Upper lobe of left lung (tissue), 6 donors: ENCODE data around the gene ASB2. TPM values are rescaled to one million over a fixed set of nuclear protein-coding genes. Genes with fewer than 3 reads are reported as not detected.

Source experiments
- ATAC-seq, 2 donors: fragments of 200-7000 bp; cut with Tn5 transposase; one replicate each; pipeline ENCODE4 v1.9.1; 2022; ENCODE audit warnings: mild to moderate bottlenecking in 2 of 2, moderate library complexity in 2 of 2; ENCODE audit not compliant: low FRiP score in 2 of 2
- DNase-seq, 2 donors: peaks; one replicate each; pipeline ENCODE4 v3.0.0-alpha.2; 2019 to 2020
- H3K27ac ChIP-seq, 4 donors: fragments of 200-600 bp; sonication (generic); one replicate each; pipeline ENCODE4 v1.5.1; 2016 to 2019
- H3K27me3 ChIP-seq, 4 donors: fragments of 200-600 bp; sonication (generic); one replicate each; pipeline ENCODE4 v1.5.1; 2017 to 2019
- H3K36me3 ChIP-seq, 4 donors: fragments of 200-600 bp; sonication (generic); one replicate each; pipeline ENCODE4 v1.5.1; 2016 to 2019
- H3K4me1 ChIP-seq, 4 donors: fragments of 200-600 bp; sonication (generic); one replicate each; pipeline ENCODE4 v1.5.1; 2018 to 2019
- H3K4me3 ChIP-seq, 4 donors: fragments of 200-600 bp; sonication (generic); one replicate each; pipeline ENCODE4 v1.5.1; 2017 to 2019; ENCODE audit warnings: mild to moderate bottlenecking in 2 of 4, moderate library complexity in 1 of 4
- H3K9me3 ChIP-seq, 4 donors: fragments of 200-600 bp; sonication (generic); one replicate each; pipeline ENCODE4 v1.5.1; 2018 to 2019
- EP300 ChIP-seq, 4 donors: sonication (generic); formaldehyde crosslinking; IDR thresholded peaks; one replicate each; pipeline ENCODE4 v1.5.1; 2017; ENCODE audit warnings: antibody characterized with exemption in 4 of 4, control low read depth in 2 of 4
- POLR2A ChIP-seq, 4 donors: fragments of 450-650 bp; IDR thresholded peaks; one replicate each; pipeline ENCODE4 v1.5.1; 2016 to 2017; ENCODE audit warnings: antibody characterized with exemption in 4 of 4, mild to moderate bottlenecking in 2 of 4
- POLR2AphosphoS5 ChIP-seq, 2 donors: sonication (generic); formaldehyde crosslinking; IDR thresholded peaks; one replicate each; pipeline ENCODE4 v1.5.1; 2017; ENCODE audit warnings: antibody characterized with exemption in 2 of 2
- WGBS, 2 donors: methylation state at CpG; one replicate each; pipeline ENCODE4 v1.1.5; 2017 to 2018; 5-methylcytosine and 5-hydroxymethylcytosine counted together
- total RNA-seq, 6 donors: library from RNA; depleted of rRNA in 4 of 6; stranded (reverse); fragments of >200 nt in 4 of 6; gene quantifications; one replicate each; pipeline versions ENCODE4 v1.1.0 to v1.2.1, GENCODE V29; 2016 to 2021
- TF ChIP-seq, protein P1 (sequence below), 6 experiments: fragments of 450-650 bp in 4 of 6; fragments of 200-600 bp in 2 of 6; sonication (generic) in 2 of 6; IDR thresholded peaks; one replicate each; pipeline ENCODE4 v1.5.1; 2016 to 2019; ENCODE audit warnings: antibody characterized with exemption in 6 of 6
- donor health status: DM: no; HTN: no; CAD: no; lungs with moderate emphysema.
- donor health status: DM: no; HTN: yes; CAD: no; lungs with severe emphysema.

The ASB2 gene
- total RNA-seq, 6 donors from 2014 or later, result 0.76 to 2.2 (median 1.9) TPM; not detected in 1

DNA sequence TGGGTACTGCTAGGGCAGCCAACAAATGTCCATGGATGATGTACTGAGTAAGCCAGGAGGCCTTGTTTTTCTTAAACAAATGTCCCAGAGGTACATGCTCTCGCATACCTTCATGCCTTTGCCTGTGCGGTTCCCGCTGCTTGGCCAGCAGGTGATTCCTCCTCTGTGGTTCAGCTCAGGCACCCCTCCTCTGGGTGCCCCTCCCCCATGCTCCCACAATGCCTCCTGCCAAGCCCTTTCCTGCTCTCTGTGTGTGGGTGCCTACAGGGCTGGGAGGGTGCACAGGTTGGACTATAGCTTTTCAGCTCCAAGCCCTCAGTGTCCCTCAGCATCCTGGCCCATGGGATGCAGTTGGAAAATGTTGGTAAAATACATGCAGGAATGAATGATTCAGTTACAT lies 23.5 kb downstream of the ASB2 start:
- H3K4me3 ChIP-seq, result no peak overlapping the region
- TF ChIP-seq, protein P1, sequence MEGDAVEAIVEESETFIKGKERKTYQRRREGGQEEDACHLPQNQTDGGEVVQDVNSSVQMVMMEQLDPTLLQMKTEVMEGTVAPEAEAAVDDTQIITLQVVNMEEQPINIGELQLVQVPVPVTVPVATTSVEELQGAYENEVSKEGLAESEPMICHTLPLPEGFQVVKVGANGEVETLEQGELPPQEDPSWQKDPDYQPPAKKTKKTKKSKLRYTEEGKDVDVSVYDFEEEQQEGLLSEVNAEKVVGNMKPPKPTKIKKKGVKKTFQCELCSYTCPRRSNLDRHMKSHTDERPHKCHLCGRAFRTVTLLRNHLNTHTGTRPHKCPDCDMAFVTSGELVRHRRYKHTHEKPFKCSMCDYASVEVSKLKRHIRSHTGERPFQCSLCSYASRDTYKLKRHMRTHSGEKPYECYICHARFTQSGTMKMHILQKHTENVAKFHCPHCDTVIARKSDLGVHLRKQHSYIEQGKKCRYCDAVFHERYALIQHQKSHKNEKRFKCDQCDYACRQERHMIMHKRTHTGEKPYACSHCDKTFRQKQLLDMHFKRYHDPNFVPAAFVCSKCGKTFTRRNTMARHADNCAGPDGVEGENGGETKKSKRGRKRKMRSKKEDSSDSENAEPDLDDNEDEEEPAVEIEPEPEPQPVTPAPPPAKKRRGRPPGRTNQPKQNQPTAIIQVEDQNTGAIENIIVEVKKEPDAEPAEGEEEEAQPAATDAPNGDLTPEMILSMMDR (IDR thresholded peaks at IDR 0.05), result no peak
- TF ChIP-seq POLR2A (IDR thresholded peaks at IDR 0.05), result no peak
- TF ChIP-seq POLR2AphosphoS5 (IDR thresholded peaks at IDR 0.05), result no peak
- no peak for TF ChIP-seq EP300 (IDR thresholded peaks at IDR 0.05)
- no peaks in the 10 kb centered on the region for H3K27me3 ChIP-seq
- WGBS, 2 donors, result 79 to 92% methylated on average over 3 of the region's 3 CpGs
- no peak overlapping the region for H3K27ac ChIP-seq
- no peaks in the 10 kb centered on the region for H3K9me3 ChIP-seq
- ATAC-seq, result no peak
- DNase-seq, result no peak
- H3K4me1 ChIP-seq, result peaks cover 5 to 22% (median 17%) of the 10 kb centered on the region in 4 donors
- no peaks in the 10 kb centered on the region for H3K36me3 ChIP-seq

DNA sequence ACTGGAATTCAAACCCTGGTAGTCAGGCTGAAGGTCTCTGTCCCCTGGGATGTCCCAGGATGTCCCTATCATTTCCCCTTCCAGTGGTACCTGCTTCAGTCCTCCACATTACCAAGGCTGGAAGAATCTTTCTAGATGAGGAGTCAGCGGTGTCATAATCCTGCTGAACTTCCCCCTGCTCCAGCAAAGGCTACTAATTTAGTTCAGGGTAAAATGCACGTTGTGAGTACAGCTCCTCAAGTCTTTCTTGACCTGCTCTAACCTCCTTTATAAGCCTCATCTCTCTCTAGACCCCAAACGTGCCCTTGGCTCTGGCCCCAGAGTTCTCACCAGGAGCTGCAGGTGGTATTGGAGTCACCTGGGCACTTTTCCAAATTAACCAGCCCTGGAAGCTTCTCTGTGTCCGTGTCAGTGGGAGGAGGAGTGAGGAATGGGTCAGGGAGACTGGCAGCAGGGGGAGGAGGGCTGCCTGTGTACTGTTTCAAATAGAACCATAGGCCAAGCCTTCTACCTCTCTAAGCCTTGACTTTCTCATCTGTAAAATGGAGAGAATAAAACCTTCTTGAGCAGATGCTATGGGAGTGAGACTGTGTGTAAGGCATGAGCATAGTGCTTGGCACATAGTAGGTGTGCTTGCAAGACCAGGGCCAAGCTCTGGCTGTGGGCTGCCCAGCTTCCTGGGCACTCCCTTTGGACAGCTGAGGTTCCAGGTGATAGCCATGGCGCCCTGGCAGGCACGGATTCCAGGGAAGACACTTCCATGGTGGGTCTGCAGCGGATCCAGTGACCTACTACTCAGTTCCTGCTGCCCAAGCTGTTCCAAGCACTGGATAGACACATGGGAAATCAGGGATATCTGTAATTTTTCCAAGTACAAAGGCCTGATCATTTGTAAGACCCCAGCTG lies 24.5 kb downstream of the ASB2 start:
- Histone ChIP-seq H3K27me3 (no peaks in the 10 kb centered on the region), H3K9me3 (no peaks in the 10 kb centered on the region), H3K27ac (no peak overlapping the region), H3K4me1 (peaks cover 5 to 22% (median 17%) of the 10 kb centered on the region in 4 donors), H3K36me3 (no peaks in the 10 kb centered on the region), H3K4me3 (no peak overlapping the region)
- WGBS, 2 donors, result 62 to 64% methylated on average over 7 of the region's 7 CpGs
- no peak for ATAC-seq
- TF ChIP-seq EP300 (IDR thresholded peaks at IDR 0.05) (no peak), POLR2AphosphoS5 (IDR thresholded peaks at IDR 0.05) (no peak), POLR2A (IDR thresholded peaks at IDR 0.05) (no peak)
- TF ChIP-seq, protein P1 (IDR thresholded peaks at IDR 0.05), result no peak
- DNase-seq, result no peak

DNA sequence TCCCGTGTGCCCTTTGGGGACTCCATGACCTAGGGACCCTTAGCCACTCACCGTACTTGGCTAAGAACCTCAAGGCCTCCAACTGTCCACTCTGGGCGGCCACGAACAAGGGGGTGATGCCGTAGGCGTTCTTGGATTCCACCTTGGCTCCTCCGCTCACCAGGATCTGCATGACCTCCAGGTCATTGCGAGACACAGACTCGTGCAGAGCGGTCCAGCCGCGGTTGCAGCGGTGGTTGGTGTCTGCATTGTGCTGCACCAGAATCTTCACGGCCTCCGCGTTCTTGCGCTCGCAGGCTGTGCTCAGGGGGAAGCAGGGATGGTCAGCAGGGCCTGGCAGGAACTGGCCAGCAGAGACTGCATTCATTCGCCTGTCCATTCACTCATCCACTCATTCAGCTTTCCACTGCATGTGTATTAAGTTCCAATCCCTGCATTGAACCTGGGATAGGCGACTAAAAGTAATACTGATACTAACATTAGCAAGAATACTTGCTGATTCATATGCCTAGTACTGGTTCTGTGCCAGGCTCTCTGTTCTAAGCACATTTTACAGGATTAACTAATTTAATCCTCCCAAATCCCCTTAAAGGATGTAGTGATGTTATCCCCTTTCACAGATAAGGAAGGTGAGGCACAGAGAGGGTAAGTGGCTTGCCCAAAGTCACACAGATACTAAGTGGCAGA lies 25.3 kb downstream of the ASB2 start:
- no peaks in the 10 kb centered on the region for H3K9me3 ChIP-seq
- H3K36me3 ChIP-seq, result no peaks in the 10 kb centered on the region
- DNase-seq (no peak), ATAC-seq (no peak)
- H3K27ac ChIP-seq, result no peak overlapping the region
- H3K4me1 ChIP-seq, result peaks cover 5 to 16% (median 10%) of the 10 kb centered on the region in 4 donors
- H3K27me3 ChIP-seq, result no peaks in the 10 kb centered on the region
- WGBS, 2 donors, result 83 to 89% methylated on average over 10 to 19 of the region's 20 CpGs
- H3K4me3 ChIP-seq, result no peak overlapping the region
- TF ChIP-seq, protein P1 (IDR thresholded peaks at IDR 0.05), result no peak
- TF ChIP-seq POLR2A (IDR thresholded peaks at IDR 0.05), result no peak
- no peak for TF ChIP-seq EP300 (IDR thresholded peaks at IDR 0.05)
- no peak for TF ChIP-seq POLR2AphosphoS5 (IDR thresholded peaks at IDR 0.05)

DNA sequence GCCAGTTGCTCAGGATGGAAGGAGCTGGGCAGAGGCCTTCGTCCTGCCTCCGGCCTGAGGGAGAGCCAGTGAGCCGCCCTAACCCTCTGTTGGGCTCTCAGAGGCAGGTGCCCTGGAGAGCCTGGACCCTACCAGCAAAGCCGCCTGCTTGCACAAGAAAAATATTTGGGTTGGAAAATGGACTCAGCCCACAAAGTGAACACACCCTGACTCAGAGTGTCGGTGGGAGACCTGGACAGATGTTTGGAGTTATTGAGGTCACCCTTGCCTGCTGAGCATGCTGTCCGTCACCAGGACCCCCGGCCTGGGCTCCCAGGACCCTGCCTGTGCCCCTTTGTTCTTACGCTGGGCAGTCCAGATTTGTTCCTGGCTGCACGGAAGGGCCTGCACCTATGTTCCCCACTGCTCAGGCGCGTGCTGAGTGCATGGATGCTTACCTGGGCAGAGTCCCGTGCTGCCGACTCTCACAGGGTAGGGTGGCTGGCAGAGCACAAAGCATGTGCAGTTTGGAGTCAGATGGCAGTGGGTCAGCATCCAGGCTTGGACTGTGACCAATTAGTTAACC lies 26.8 kb downstream of the ASB2 start:
- DNase-seq (no peak), ATAC-seq (no peak)
- Histone ChIP-seq H3K4me3 (no peak overlapping the region), H3K36me3 (no peaks in the 10 kb centered on the region), H3K27ac (no peak overlapping the region), H3K4me1 (peaks cover 0 to under 1% (median 0%) of the 10 kb centered on the region in 4 donors), H3K9me3 (no peaks in the 10 kb centered on the region), H3K27me3 (no peaks in the 10 kb centered on the region)
- 84 to 93% methylated on average over 11 to 13 of the region's 13 CpGs for WGBS, 2 donors
- TF ChIP-seq POLR2AphosphoS5 (IDR thresholded peaks at IDR 0.05) (no peak), POLR2A (IDR thresholded peaks at IDR 0.05) (no peak), EP300 (IDR thresholded peaks at IDR 0.05) (no peak)
- TF ChIP-seq, protein P1 (IDR thresholded peaks at IDR 0.05), result no peak
